B cell (primary cell): Measurements from ENCODE around the gene UBE2J1. TPM values are rescaled to one million over a fixed set of nuclear protein-coding genes. Genes with fewer than 3 reads are reported as not detected.
"Not testable (repeated sequence)": the region's sequence is repeated elsewhere in the genome, so short reads cannot be mapped to it uniquely, and the experiment has no call there.

Experiments used
- ATAC-seq: fragments of 200-7000 bp; cut with Tn5 transposase; one replicate; pipeline ENCODE4 v1.10.0; 2021; ENCODE audit warnings: low read depth, mild to moderate bottlenecking, moderate number of reproducible peaks, moderate library complexity
- CTCF ChIA-PET: fragments of 350-600 bp; sonication (Branson Sonifier 250); formaldehyde crosslinking; loops from one replicate; lab custom pipeline; 2021; ENCODE audit warnings: antibody characterized with exemption, inconsistent platforms; lab: Charles Lee
- POLR2A ChIA-PET: fragments of 350-600 bp; sonication (Branson Sonifier 250); formaldehyde crosslinking; loops from one replicate; lab custom pipeline; 2021; ENCODE audit warnings: antibody characterized with exemption; lab: Charles Lee
- DNase-seq: peaks from one replicate; pipeline ENCODE4 v3.0.0; 2013
- H2AFZ ChIP-seq: 2 replicates; pipeline ENCODE4 v1.6.1; 2012; ENCODE audit warnings: mild to moderate bottlenecking, low read depth, low read length; ENCODE audit not compliant: insufficient read depth, poor library complexity, severe bottlenecking
- H3K27ac ChIP-seq, 2 donors: 1 replicate in 1 of 2; 2 replicates in 1 of 2; pipeline ENCODE4 v1.5.1; 2012 to 2013; ENCODE audit warnings: low read length in 2 of 2, mild to moderate bottlenecking in 2 of 2, moderate library complexity in 1 of 2
- H3K27me3 ChIP-seq, 4 experiments: fragments of 200-600 bp in 1 of 4; sonication (generic) in 1 of 4; replicated peaks in 1 of 4; 1 replicate in 2 of 4; 2 replicates in 2 of 4; pipeline versions ENCODE4 v1.6.1 to v1.7.0; 2013 to 2016; ENCODE audit warnings: low read length in 3 of 4, mild to moderate bottlenecking in 2 of 4, mixed read lengths in 1 of 4, moderate library complexity in 1 of 4; ENCODE audit not compliant: insufficient read depth in 4 of 4, control insufficient read depth in 3 of 4; ENCODE audit errors: control extremely low read depth in 1 of 4
- H3K36me3 ChIP-seq, 2 experiments: replicated peaks in 1 of 2; 1 replicate in 1 of 2; 2 replicates in 1 of 2; pipeline versions ENCODE4 v1.6.1 to v1.7.1; 2013; ENCODE audit warnings: low read length in 1 of 2; ENCODE audit not compliant: insufficient read depth in 2 of 2, control insufficient read depth in 1 of 2; ENCODE audit errors: control extremely low read depth in 1 of 2, extremely low read depth in 1 of 2
- H3K4me1 ChIP-seq, 2 donors: fragments of 200-600 bp in 1 of 2; sonication (generic) in 1 of 2; 1 replicate in 1 of 2; 2 replicates in 1 of 2; pipeline versions ENCODE4 v1.5.1 to v1.6.1; 2013 to 2017; ENCODE audit warnings: low read length in 2 of 2; ENCODE audit not compliant: control insufficient read depth in 2 of 2, insufficient read depth in 2 of 2
- H3K4me2 ChIP-seq: replicated peaks from 2 replicates; pipeline ENCODE3; 2012; ENCODE audit warnings: mild to moderate bottlenecking, low read depth, low read length; ENCODE audit not compliant: poor library complexity, severe bottlenecking
- H3K4me3 ChIP-seq, 5 experiments: fragments of 200-600 bp in 1 of 5; sonication (generic) in 1 of 5; 1 replicate in 3 of 5; 2 replicates in 2 of 5; pipeline versions ENCODE4 v1.5.1 to v1.7.0; 2011 to 2016; ENCODE audit warnings: low read length in 4 of 5, mild to moderate bottlenecking in 4 of 5, low read depth in 2 of 5, control low read depth in 1 of 5, moderate library complexity in 1 of 5; ENCODE audit not compliant: insufficient read depth in 1 of 5; ENCODE audit errors: control extremely low read depth in 1 of 5, extremely low read depth in 1 of 5
- H3K79me2 ChIP-seq: fragments of 200-600 bp; sonication (generic); one replicate; pipeline ENCODE4 v1.6.0; 2016; ENCODE audit warnings: low read length; ENCODE audit not compliant: control insufficient read depth, insufficient read depth
- H3K9ac ChIP-seq: fragments of 200-600 bp; sonication (generic); 2 replicates; pipeline ENCODE4 v1.6.1; 2017; ENCODE audit warnings: mild to moderate bottlenecking, low read length, moderate library complexity
- H3K9me3 ChIP-seq, 3 donors: one replicate each; pipeline versions ENCODE4 v1.6.1 to v1.7.1; 2013; ENCODE audit warnings: low read length in 2 of 3; ENCODE audit not compliant: control insufficient read depth in 2 of 3, insufficient read depth in 1 of 3; ENCODE audit errors: control extremely low read depth in 1 of 3
- H4K20me1 ChIP-seq: 2 replicates; pipeline ENCODE4 v1.6.0; 2012; ENCODE audit warnings: mild to moderate bottlenecking, low read length; ENCODE audit not compliant: insufficient read depth, control insufficient read depth, poor library complexity, severe bottlenecking
- H3K27ac Mint-ChIP-seq: one replicate; pipeline ENCODE4 v1.8.0; 2021; ENCODE audit warnings: mixed read lengths
- H3K27me3 Mint-ChIP-seq: one replicate; pipeline ENCODE4 v1.8.0; 2021; ENCODE audit warnings: mixed read lengths
- H3K4me1 Mint-ChIP-seq: one replicate; pipeline ENCODE4 v1.8.0; 2021; ENCODE audit warnings: mixed read lengths
- H3K4me3 Mint-ChIP-seq: one replicate; pipeline ENCODE4 v1.8.0; 2021; ENCODE audit warnings: mixed read lengths
- H3K9me3 Mint-ChIP-seq: one replicate; pipeline ENCODE4 v1.8.0; 2022; ENCODE audit warnings: mixed read lengths; ENCODE audit not compliant: insufficient read depth
- EZH2 ChIP-seq: IDR thresholded peaks from 2 replicates; pipeline ENCODE4 v1.6.1; 2012; ENCODE audit warnings: borderline replicate concordance, low read depth, mild to moderate bottlenecking, moderate library complexity, low read length; ENCODE audit not compliant: insufficient read depth, poor library complexity, severe bottlenecking
- WGBS: methylation state at CpG from one replicate; pipeline ENCODE4 v1.1.5; 2013; ENCODE audit warnings: missing lambda C conversion rate; ENCODE audit not compliant: insufficient coverage; 5-methylcytosine and 5-hydroxymethylcytosine counted together
- intact Hi-C: fragments of 100-400 bp; cut with micrococcal nuclease; formaldehyde crosslinking; loops from one replicate; pipeline ENCODE4 v1.10.0; 2022
- polyA plus RNA-seq: library from polyadenylated mRNA; depleted of rRNA; stranded (reverse); fragments of >200 nt; gene quantifications from 2 replicates; pipeline ENCODE4 v1.2.3, GENCODE V29; 2012
- total RNA-seq, 2 donors: library from RNA; stranded (reverse); fragments of 120-200 nt in 1 of 2; gene quantifications; 1 replicate in 1 of 2; 2 replicates in 1 of 2; pipeline versions ENCODE4 v1.2.3 to v1.2.4, GENCODE V29; 2013 to 2022
- TF ChIP-seq, protein P1 (sequence below): fragments of 200-600 bp; IDR thresholded peaks from one replicate; pipeline ENCODE4 v1.8.0; 2022; ENCODE audit warnings: antibody characterized with exemption, mild to moderate bottlenecking

Gene UBE2J1
- total and polyA plus RNA-seq, 2 donors (not counting 1 experiment from before 2014, with no cell fraction given): 31.1 to 55.6 TPM

DNA sequence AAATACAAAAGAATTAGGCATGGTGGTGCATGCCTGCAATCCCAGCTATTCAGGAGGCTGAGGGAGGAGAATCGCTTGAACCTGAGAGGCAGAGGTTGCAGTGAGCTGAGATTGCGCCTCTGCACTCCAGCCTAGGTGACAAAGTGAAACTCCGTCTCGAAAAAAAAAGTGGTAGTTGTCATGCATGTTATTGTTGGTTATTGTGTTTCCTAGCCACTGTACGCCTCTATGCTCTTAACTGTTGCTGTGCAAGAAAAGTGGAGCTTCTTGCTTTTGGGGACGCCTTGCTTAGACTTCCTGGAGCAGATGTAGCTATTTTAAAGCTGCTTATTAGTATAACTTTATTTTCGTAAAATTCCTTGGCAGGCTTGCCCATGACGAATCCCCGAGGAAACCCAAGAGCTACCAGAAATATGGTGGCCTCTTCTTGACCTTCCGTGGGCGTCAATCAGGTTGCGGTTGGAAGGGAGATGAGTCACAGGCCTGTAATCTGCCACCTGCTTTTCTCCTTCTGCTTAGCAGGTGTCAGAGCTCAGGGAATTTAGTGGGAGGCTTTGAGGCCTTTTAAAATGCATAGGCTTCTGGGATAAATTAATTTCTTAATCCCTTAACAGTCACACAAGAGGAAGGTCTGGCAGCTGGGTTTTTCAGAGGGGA is 54.7 kb downstream of the UBE2J1 start:
- TF ChIP-seq, protein P1, sequence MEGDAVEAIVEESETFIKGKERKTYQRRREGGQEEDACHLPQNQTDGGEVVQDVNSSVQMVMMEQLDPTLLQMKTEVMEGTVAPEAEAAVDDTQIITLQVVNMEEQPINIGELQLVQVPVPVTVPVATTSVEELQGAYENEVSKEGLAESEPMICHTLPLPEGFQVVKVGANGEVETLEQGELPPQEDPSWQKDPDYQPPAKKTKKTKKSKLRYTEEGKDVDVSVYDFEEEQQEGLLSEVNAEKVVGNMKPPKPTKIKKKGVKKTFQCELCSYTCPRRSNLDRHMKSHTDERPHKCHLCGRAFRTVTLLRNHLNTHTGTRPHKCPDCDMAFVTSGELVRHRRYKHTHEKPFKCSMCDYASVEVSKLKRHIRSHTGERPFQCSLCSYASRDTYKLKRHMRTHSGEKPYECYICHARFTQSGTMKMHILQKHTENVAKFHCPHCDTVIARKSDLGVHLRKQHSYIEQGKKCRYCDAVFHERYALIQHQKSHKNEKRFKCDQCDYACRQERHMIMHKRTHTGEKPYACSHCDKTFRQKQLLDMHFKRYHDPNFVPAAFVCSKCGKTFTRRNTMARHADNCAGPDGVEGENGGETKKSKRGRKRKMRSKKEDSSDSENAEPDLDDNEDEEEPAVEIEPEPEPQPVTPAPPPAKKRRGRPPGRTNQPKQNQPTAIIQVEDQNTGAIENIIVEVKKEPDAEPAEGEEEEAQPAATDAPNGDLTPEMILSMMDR: no peak
- no peak for TF ChIP-seq EZH2
- Histone ChIP-seq H3K9ac (no peak overlapping the region), H3K4me2 (peak overlapping the region; percentile 34), H4K20me1 (no peaks in the 10 kb centered on the region), H3K27me3 (no peaks in the 10 kb centered on the region), H3K36me3 (no peaks in the 10 kb centered on the region), H3K4me1 (peaks cover 7 to 12% of the 10 kb centered on the region in 2 donors), H3K4me3 (peak overlapping the region in 1 of 5 experiments; percentile 12), H3K79me2 (no peaks in the 10 kb centered on the region), H3K9me3 (no peaks in the 10 kb centered on the region), H3K27ac (no peak overlapping the region), H2AFZ (no peak overlapping the region)
- DNase-seq (peak; percentile 19), ATAC-seq (peak; percentile 73)
- Mint-ChIP-seq H3K9me3 (no peaks in the 10 kb centered on the region), H3K4me3 (peak overlapping the region; percentile 1), H3K27me3 (no peaks in the 10 kb centered on the region), H3K27ac (no peak overlapping the region), H3K4me1 (peaks cover 17% of the 10 kb centered on the region)
- 27% methylated on average over 5 of the region's 12 CpGs for WGBS
- POLR2A ChIA-PET: interaction anchor here (0.5 kb wide), 1 partner anchor 300 kb away, joined by 4 read pairs; no protein-coding TSS in a partner anchor
- intact Hi-C loops: no loop called here
- CTCF ChIA-PET: interaction anchor here (1.0 kb wide), 1 partner anchor 74 kb away, joined by 4 read pairs; no protein-coding TSS in a partner anchor

DNA sequence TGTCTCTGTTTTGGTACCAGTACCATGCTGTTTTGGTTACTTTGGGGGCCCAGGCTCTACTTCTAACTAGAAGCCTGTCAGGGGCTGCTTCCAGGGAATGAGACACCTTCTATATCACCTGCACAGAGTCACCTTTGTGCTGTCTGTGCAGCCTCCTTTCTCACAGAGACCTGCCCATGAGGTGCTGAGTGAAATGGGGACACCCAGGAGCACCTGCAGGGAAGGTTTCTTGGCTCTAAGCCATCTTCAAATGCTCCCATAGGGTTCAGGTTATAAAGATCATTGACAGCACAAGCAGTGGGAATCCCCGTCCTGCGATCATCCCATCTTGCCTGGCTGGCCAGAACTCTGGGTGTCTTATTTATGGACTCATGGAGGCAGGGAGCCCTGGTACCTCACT is 56.5 kb downstream of the UBE2J1 start:
- H3K4me1 ChIP-seq: peaks cover 7 to 12% of the 10 kb centered on the region in 2 donors
- WGBS: 100% methylated on average over 2 of the region's 2 CpGs
- H3K36me3 ChIP-seq: no peaks in the 10 kb centered on the region
- H4K20me1 ChIP-seq: no peaks in the 10 kb centered on the region
- POLR2A ChIA-PET: no interaction called here
- no peak for TF ChIP-seq EZH2
- TF ChIP-seq, protein P1: no peak
- CTCF ChIA-PET: no interaction called here
- Mint-ChIP-seq H3K27me3 (no peaks in the 10 kb centered on the region), H3K9me3 (no peaks in the 10 kb centered on the region), H3K27ac (no peak overlapping the region), H3K4me1 (peaks cover 17% of the 10 kb centered on the region), H3K4me3 (no peak overlapping the region)
- H3K27ac ChIP-seq: no peak overlapping the region
- no peak overlapping the region for H3K4me2 ChIP-seq
- no peaks in the 10 kb centered on the region for H3K9me3 ChIP-seq
- H3K4me3 ChIP-seq: no peak overlapping the region
- no peaks in the 10 kb centered on the region for H3K27me3 ChIP-seq
- H3K9ac ChIP-seq: no peak overlapping the region
- H2AFZ ChIP-seq: no peak overlapping the region
- DNase-seq: no peak
- ATAC-seq: no peak
- no peaks in the 10 kb centered on the region for H3K79me2 ChIP-seq
- intact Hi-C loops: no loop called here

DNA sequence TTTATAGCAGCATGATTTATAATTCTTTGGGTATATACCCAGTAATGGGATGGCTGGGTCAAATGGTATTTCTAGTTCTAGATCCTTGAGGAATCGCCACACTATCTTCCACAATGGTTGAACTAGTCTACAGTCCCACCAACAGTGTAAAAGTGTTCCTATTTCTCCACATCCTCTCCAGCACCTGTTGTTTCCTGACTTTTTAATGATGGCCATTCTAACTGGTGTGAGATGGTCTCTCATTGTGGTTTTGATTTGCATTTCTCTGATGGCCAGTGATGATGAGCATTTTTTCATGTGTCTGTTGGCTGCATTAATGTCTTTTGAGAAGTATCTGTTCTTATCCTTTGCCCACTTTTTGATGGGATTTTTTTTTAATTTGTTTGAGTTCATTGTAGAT is 57.4 kb downstream of the UBE2J1 start:
- H3K36me3 ChIP-seq, H2AFZ ChIP-seq, DNase-seq, H3K9ac ChIP-seq, H3K79me2 ChIP-seq, H3K4me2 ChIP-seq, H3K27ac Mint-ChIP-seq, POLR2A ChIA-PET, H3K9me3 ChIP-seq, CTCF ChIA-PET, ATAC-seq, H4K20me1 ChIP-seq, H3K9me3 Mint-ChIP-seq, H3K27me3 Mint-ChIP-seq, H3K4me3 ChIP-seq, H3K27ac ChIP-seq, intact Hi-C loops, H3K4me3 Mint-ChIP-seq, H3K27me3 ChIP-seq: not testable (repeated sequence)
- H3K4me1 ChIP-seq: peaks cover 7 to 12% of the 10 kb centered on the region in 2 donors
- H3K4me1 Mint-ChIP-seq: peaks cover 17% of the 10 kb centered on the region
- no CpG with 5 or more reads among the region's 1 CpG for WGBS
